Measurements from ENCODE around the gene HRAS. TPM values are rescaled to one million over a fixed set of nuclear protein-coding genes. Genes with fewer than 3 reads are reported as not detected.

The HRAS gene
- total RNA-seq, 4 donors from 2014 or later: 56.7 to 106 (median 85.2) TPM

- Histone ChIP-seq H3K4me1 (peaks cover 15 to 27% (median 20%) of the 10 kb centered on the region in 3 donors), H3K4me3 (no peak overlapping the region), H3K27me3 (peaks cover 0 to 88% (median 3%) of the 10 kb centered on the region in 4 donors), H3K36me3 (no peaks in the 10 kb centered on the region), H3K27ac (no peak overlapping the region), H3K9me3 (no peaks in the 10 kb centered on the region)
- no peak for DNase-seq
- no peak for TF ChIP-seq POLR2A (IDR thresholded peaks at IDR 0.05)
- TF ChIP-seq, protein P1, sequence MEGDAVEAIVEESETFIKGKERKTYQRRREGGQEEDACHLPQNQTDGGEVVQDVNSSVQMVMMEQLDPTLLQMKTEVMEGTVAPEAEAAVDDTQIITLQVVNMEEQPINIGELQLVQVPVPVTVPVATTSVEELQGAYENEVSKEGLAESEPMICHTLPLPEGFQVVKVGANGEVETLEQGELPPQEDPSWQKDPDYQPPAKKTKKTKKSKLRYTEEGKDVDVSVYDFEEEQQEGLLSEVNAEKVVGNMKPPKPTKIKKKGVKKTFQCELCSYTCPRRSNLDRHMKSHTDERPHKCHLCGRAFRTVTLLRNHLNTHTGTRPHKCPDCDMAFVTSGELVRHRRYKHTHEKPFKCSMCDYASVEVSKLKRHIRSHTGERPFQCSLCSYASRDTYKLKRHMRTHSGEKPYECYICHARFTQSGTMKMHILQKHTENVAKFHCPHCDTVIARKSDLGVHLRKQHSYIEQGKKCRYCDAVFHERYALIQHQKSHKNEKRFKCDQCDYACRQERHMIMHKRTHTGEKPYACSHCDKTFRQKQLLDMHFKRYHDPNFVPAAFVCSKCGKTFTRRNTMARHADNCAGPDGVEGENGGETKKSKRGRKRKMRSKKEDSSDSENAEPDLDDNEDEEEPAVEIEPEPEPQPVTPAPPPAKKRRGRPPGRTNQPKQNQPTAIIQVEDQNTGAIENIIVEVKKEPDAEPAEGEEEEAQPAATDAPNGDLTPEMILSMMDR (IDR thresholded peaks at IDR 0.05): no peak
- no CpG with 5 or more reads among the region's 11 CpGs for WGBS, 2 donors
- intact Hi-C loops (cut with DNase I): no loop called here
These were observed 18.6 kb upstream of the HRAS start for GRCh38 chr11:553988-554340.

GRCh38 chr11:553083-553987, 18.0 kb upstream of the HRAS start:
- H3K4me1 ChIP-seq: peaks cover 15 to 27% (median 20%) of the 10 kb centered on the region in 3 donors
- no peak overlapping the region for H3K4me3 ChIP-seq
- no peaks in the 10 kb centered on the region for H3K9me3 ChIP-seq
- peaks cover 0 to 81% (median 3%) of the 10 kb centered on the region in 4 donors for H3K27me3 ChIP-seq
- no peak for TF ChIP-seq POLR2A (IDR thresholded peaks at IDR 0.05)
- TF ChIP-seq, protein P1 (IDR thresholded peaks at IDR 0.05): no peak
- intact Hi-C loops (cut with DNase I): no loop called here
- no peak overlapping the region for H3K27ac ChIP-seq
- 72 to 84% methylated on average over 8 to 16 of the region's 27 CpGs for WGBS, 2 donors
- no peaks in the 10 kb centered on the region for H3K36me3 ChIP-seq
- DNase-seq: no peak

GRCh38 chr11:551596-551995, 16.2 kb upstream of the HRAS start:
- no peak for DNase-seq
- peaks cover 15 to 27% (median 20%) of the 10 kb centered on the region in 3 donors for H3K4me1 ChIP-seq
- WGBS, 2 donors: 100% methylated on average over 2 of the region's 12 CpGs; no CpG with 5 or more reads in 1 of the 2 donors
- no peak overlapping the region for H3K4me3 ChIP-seq
- no peaks in the 10 kb centered on the region for H3K36me3 ChIP-seq
- H3K9me3 ChIP-seq: no peaks in the 10 kb centered on the region
- no peak overlapping the region for H3K27ac ChIP-seq
- TF ChIP-seq, protein P1 (IDR thresholded peaks at IDR 0.05): no peak
- no peak for TF ChIP-seq POLR2A (IDR thresholded peaks at IDR 0.05)
- intact Hi-C loops (cut with DNase I): no loop called here
- H3K27me3 ChIP-seq: peaks cover 0 to 64% (median 3%) of the 10 kb centered on the region in 4 donors

GRCh38 chr11:551131-551530, 15.8 kb upstream of the HRAS start:
- WGBS, 2 donors: 0 to 86% methylated on average over 1 to 2 of the region's 16 CpGs
- H3K9me3 ChIP-seq: no peaks in the 10 kb centered on the region
- intact Hi-C loops (cut with DNase I): no loop called here

DNA sequence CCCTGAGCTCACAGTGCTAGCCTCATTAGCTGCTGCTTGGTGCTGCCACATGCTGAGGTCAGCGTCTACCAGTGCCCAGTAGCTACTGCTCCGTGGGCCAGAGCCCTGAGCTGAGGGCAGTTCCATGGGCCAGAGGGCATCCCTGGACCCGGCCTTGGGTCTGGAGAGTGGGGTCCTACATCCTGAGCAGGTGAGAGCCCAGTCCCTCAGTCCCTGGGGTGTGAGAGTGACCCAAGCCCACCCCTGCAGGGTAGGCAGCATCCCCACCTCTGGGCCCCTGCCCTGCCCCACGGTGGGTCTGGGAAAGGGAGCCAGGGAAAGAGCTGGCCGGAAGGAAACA, 15.3 kb upstream of the HRAS start:
- DNase-seq: no peak
- Histone ChIP-seq H3K4me1 (peaks cover 13 to 19% (median 14%) of the 10 kb centered on the region in 3 donors), H3K4me3 (no peak overlapping the region), H3K27ac (no peak overlapping the region), H3K9me3 (no peaks in the 10 kb centered on the region), H3K27me3 (peaks cover 0 to 55% (median 2%) of the 10 kb centered on the region in 4 donors), H3K36me3 (no peaks in the 10 kb centered on the region)
- no CpG with 5 or more reads among the region's 5 CpGs for WGBS, 2 donors
- TF ChIP-seq POLR2A (IDR thresholded peaks at IDR 0.05): no peak
- TF ChIP-seq, protein P1 (IDR thresholded peaks at IDR 0.05): no peak
- intact Hi-C loops (cut with DNase I): no loop called here

More at GRCh38 chr11:551131-551530, 15.8 kb upstream of the HRAS start:
- Histone ChIP-seq H3K27me3 (peaks cover 0 to 59% (median 3%) of the 10 kb centered on the region in 4 donors), H3K36me3 (no peaks in the 10 kb centered on the region), H3K27ac (no peak overlapping the region), H3K4me1 (peaks cover 15 to 23% (median 18%) of the 10 kb centered on the region in 3 donors), H3K4me3 (no peak overlapping the region)
- TF ChIP-seq, protein P1 (IDR thresholded peaks at IDR 0.05): no peak
- TF ChIP-seq POLR2A (IDR thresholded peaks at IDR 0.05): no peak
- DNase-seq: no peak

All from esophagus squamous epithelium (tissue), 5 donors.